Central memory CD8-positive, alpha-beta T cell (primary cell): ENCODE results near the gene PNMA6F.
A peak's percentile ranks its signal among the peaks of the same experiment; 100 is the strongest.

Experiments used
- ATAC-seq: fragments of 150-1000 bp; cut with Tn5 transposase; replicated peaks from 2 replicates; pipeline ENCODE4 v1.10.0; 2022; ENCODE audit warnings: mild to moderate bottlenecking, moderate FRiP score, moderate number of reproducible peaks; ENCODE audit not compliant: poor library complexity, severe bottlenecking; ENCODE audit errors: extremely low read depth
- DNase-seq, 2 donors: peaks; one replicate each; pipeline ENCODE4 v3.0.0; 2021; ENCODE audit warnings: low spot score in 2 of 2
- H3K27ac Mint-ChIP-seq: one replicate; pipeline ENCODE4 v1.8.0; 2022; ENCODE audit warnings: low read depth, mild to moderate bottlenecking, moderate library complexity, mixed read lengths
- H3K27me3 Mint-ChIP-seq: one replicate; pipeline ENCODE4 v1.8.0; 2022; ENCODE audit warnings: mixed read lengths
- H3K36me3 Mint-ChIP-seq: one replicate; pipeline ENCODE4 v1.8.0; 2022; ENCODE audit warnings: mild to moderate bottlenecking, moderate library complexity, mixed read lengths; ENCODE audit not compliant: insufficient read depth
- H3K4me1 Mint-ChIP-seq: one replicate; pipeline ENCODE4 v1.8.0; 2022; ENCODE audit warnings: mixed read lengths
- H3K4me3 Mint-ChIP-seq: one replicate; pipeline ENCODE4 v1.8.0; 2022; ENCODE audit warnings: mild to moderate bottlenecking, moderate library complexity, mixed read lengths
- H3K9me3 Mint-ChIP-seq: one replicate; pipeline ENCODE4 v1.8.0; 2022; ENCODE audit warnings: mixed read lengths

The PNMA6F gene

GRCh38 chrX:153348421-153348820 lies 26.9 kb upstream of the PNMA6F start:
- DNase-seq = no peak
- no peak for ATAC-seq
- no peak overlapping the region for H3K4me3 Mint-ChIP-seq
- H3K27ac Mint-ChIP-seq = no peak overlapping the region
- H3K27me3 Mint-ChIP-seq = no peaks in the 10 kb centered on the region
- peaks cover 6% of the 10 kb centered on the region for H3K4me1 Mint-ChIP-seq
- H3K9me3 Mint-ChIP-seq = no peaks in the 10 kb centered on the region
- peaks cover 9% of the 10 kb centered on the region for H3K36me3 Mint-ChIP-seq

GRCh38 chrX:153347530-153347929 lies 26.0 kb upstream of the PNMA6F start:
- ATAC-seq (no peak), DNase-seq (no peak)
- peaks cover 11% of the 10 kb centered on the region for H3K4me1 Mint-ChIP-seq
- no peak overlapping the region for H3K27ac Mint-ChIP-seq
- H3K9me3 Mint-ChIP-seq = no peaks in the 10 kb centered on the region
- no peaks in the 10 kb centered on the region for H3K27me3 Mint-ChIP-seq
- H3K36me3 Mint-ChIP-seq = peaks cover 11% of the 10 kb centered on the region
- no peak overlapping the region for H3K4me3 Mint-ChIP-seq

- DNase-seq = no peak
- Mint-ChIP-seq H3K9me3 (no peaks in the 10 kb centered on the region), H3K27ac (peak overlapping the region; percentile 71), H3K27me3 (no peaks in the 10 kb centered on the region), H3K4me1 (peaks cover 29% of the 10 kb centered on the region), H3K4me3 (no peak overlapping the region), H3K36me3 (peaks cover 11% of the 10 kb centered on the region)
- ATAC-seq = no peak
Observed at GRCh38 chrX:153343674-153344073, 22.1 kb upstream of the PNMA6F start.

- H3K9me3 Mint-ChIP-seq = no peaks in the 10 kb centered on the region
- DNase-seq (no peak), ATAC-seq (no peak)
- no peaks in the 10 kb centered on the region for H3K27me3 Mint-ChIP-seq
- H3K4me3 Mint-ChIP-seq = no peak overlapping the region
- H3K4me1 Mint-ChIP-seq = peaks cover 37% of the 10 kb centered on the region
- H3K27ac Mint-ChIP-seq = peak overlapping the region; percentile 38
- peaks cover 12% of the 10 kb centered on the region for H3K36me3 Mint-ChIP-seq
Observed at GRCh38 chrX:153342762-153343558, 21.4 kb upstream of the PNMA6F start.

GRCh38 chrX:153340111-153340510 lies 18.5 kb upstream of the PNMA6F start:
- H3K4me3 Mint-ChIP-seq = no peak overlapping the region
- DNase-seq (no peak), ATAC-seq (no peak)
- H3K9me3 Mint-ChIP-seq = no peaks in the 10 kb centered on the region
- H3K4me1 Mint-ChIP-seq = peaks cover 37% of the 10 kb centered on the region
- H3K27me3 Mint-ChIP-seq = no peaks in the 10 kb centered on the region
- peaks cover 11% of the 10 kb centered on the region for H3K36me3 Mint-ChIP-seq
- no peak overlapping the region for H3K27ac Mint-ChIP-seq

- H3K27ac Mint-ChIP-seq = no peak overlapping the region
- DNase-seq (no peak), ATAC-seq (no peak)
- no peaks in the 10 kb centered on the region for H3K27me3 Mint-ChIP-seq
- no peak overlapping the region for H3K4me3 Mint-ChIP-seq
- H3K4me1 Mint-ChIP-seq = peaks cover 37% of the 10 kb centered on the region
- H3K36me3 Mint-ChIP-seq = peaks cover 11% of the 10 kb centered on the region
- no peaks in the 10 kb centered on the region for H3K9me3 Mint-ChIP-seq
Observed at GRCh38 chrX:153339662-153340061, 18.1 kb upstream of the PNMA6F start.

GRCh38 chrX:153338836-153339235 lies 17.3 kb upstream of the PNMA6F start:
- Mint-ChIP-seq H3K27ac (no peak overlapping the region), H3K4me1 (peaks cover 39% of the 10 kb centered on the region), H3K36me3 (peaks cover 11% of the 10 kb centered on the region), H3K9me3 (no peaks in the 10 kb centered on the region), H3K27me3 (no peaks in the 10 kb centered on the region), H3K4me3 (no peak overlapping the region)
- DNase-seq (no peak), ATAC-seq (no peak)

GRCh38 chrX:153336988-153337387 lies 15.4 kb upstream of the PNMA6F start:
- H3K36me3 Mint-ChIP-seq = peaks cover 8% of the 10 kb centered on the region
- H3K27me3 Mint-ChIP-seq = no peaks in the 10 kb centered on the region

GRCh38 chrX:153336121-153336894 lies 14.7 kb upstream of the PNMA6F start:
- ATAC-seq (no peak), DNase-seq (no peak)
- Mint-ChIP-seq H3K36me3 (peaks cover 8% of the 10 kb centered on the region), H3K27me3 (no peaks in the 10 kb centered on the region), H3K27ac (no peak overlapping the region), H3K4me1 (peaks cover 27% of the 10 kb centered on the region), H3K9me3 (no peaks in the 10 kb centered on the region), H3K4me3 (peak overlapping the region; percentile 76)

More at GRCh38 chrX:153336988-153337387, 15.4 kb upstream of the PNMA6F start:
- Mint-ChIP-seq H3K9me3 (no peaks in the 10 kb centered on the region), H3K4me3 (no peak overlapping the region), H3K4me1 (peaks cover 31% of the 10 kb centered on the region), H3K27ac (no peak overlapping the region)
- DNase-seq (no peak), ATAC-seq (no peak)

- no peaks in the 10 kb centered on the region for H3K9me3 Mint-ChIP-seq
- H3K27ac Mint-ChIP-seq = peak overlapping the region; percentile 57
- peaks cover 18% of the 10 kb centered on the region for H3K4me1 Mint-ChIP-seq
- H3K36me3 Mint-ChIP-seq = peaks cover 3% of the 10 kb centered on the region
- ATAC-seq = no peak
- DNase-seq = no peak
- no peaks in the 10 kb centered on the region for H3K27me3 Mint-ChIP-seq
- H3K4me3 Mint-ChIP-seq = peak overlapping the region; percentile 76
Observed at GRCh38 chrX:153334654-153335295, 13.2 kb upstream of the PNMA6F start.

GRCh38 chrX:153333821-153334653 lies 12.5 kb upstream of the PNMA6F start, which contains the start of gene ZNF275:
ZNF275 (plus strand) TSS chrX:153334153; CDS start chrX:153336680, 2,527 bp downstream.
- H3K36me3 Mint-ChIP-seq = peaks cover 3% of the 10 kb centered on the region
- ATAC-seq = peak; percentile 97
- peak within 1 kb of the TSS; percentile 76 for H3K4me3 Mint-ChIP-seq
- peaks cover 2% of the 10 kb centered on the region for H3K27me3 Mint-ChIP-seq
- H3K27ac Mint-ChIP-seq = peak within 1 kb of the TSS; percentile 57
- no peaks in the 10 kb centered on the region for H3K9me3 Mint-ChIP-seq
- DNase-seq = peak; percentile 62 to 74
- peaks cover 17% of the 10 kb centered on the region for H3K4me1 Mint-ChIP-seq

- peak overlapping the region; percentile 57 for H3K27ac Mint-ChIP-seq
- no peaks in the 10 kb centered on the region for H3K9me3 Mint-ChIP-seq
- peak overlapping the region; percentile 76 for H3K4me3 Mint-ChIP-seq
- no peak for DNase-seq
- peaks cover 9% of the 10 kb centered on the region for H3K4me1 Mint-ChIP-seq
- peaks cover 10% of the 10 kb centered on the region for H3K27me3 Mint-ChIP-seq
- peaks cover 2% of the 10 kb centered on the region for H3K36me3 Mint-ChIP-seq
- no peak for ATAC-seq
Observed at GRCh38 chrX:153333266-153333665, 11.7 kb upstream of the PNMA6F start.
